A549 (cell line): Measurements from ENCODE around the gene RNU5D-1. TPM values are rescaled to one million over a fixed set of nuclear protein-coding genes. Genes with fewer than 3 reads are reported as not detected.

Source experiments
- ATAC-seq, 2 experiments: fragments of 200-7000 bp in 1 of 2; fragments of >200 bp in 1 of 2; cut with Nextera tagmentation in 1 of 2; cut with Tn5 transposase in 1 of 2; 3 replicates each; pipeline versions ENCODE4 v1.8.0 to v1.9.1; 2018 to 2020; ENCODE audit warnings: mild to moderate bottlenecking in 1 of 2, moderate library complexity in 1 of 2
- CTCF ChIA-PET: fragments of 300-600 bp; sonication (Branson Sonifier 250); formaldehyde crosslinking; extraction: SDS; loops from one replicate; lab custom pipeline; 2021; ENCODE audit warnings: antibody characterized with exemption, inconsistent platforms; lab: Yijun Ruan, JAX
- POLR2A ChIA-PET: fragments of 350-600 bp; formaldehyde crosslinking; extraction: SDS; loops from one replicate; lab custom pipeline; 2021; ENCODE audit warnings: antibody characterized with exemption, inconsistent platforms; lab: Yijun Ruan, JAX
- DNase-seq, 2 experiments: peaks; one replicate each; pipeline versions ENCODE4 v3.0.0 to v3.0.0-alpha.2; 2011 to 2016; ENCODE audit warnings: low read depth in 1 of 2, low spot score in 1 of 2
- FAIRE-seq: peaks from 2 replicates; lab custom pipeline; 2011; peaks lifted over from hg19 to GRCh38; lab: Jason Lieb, UNC
- H3K27ac ChIP-seq, 2 experiments: fragments of >200 bp; sonication (Bioruptor Twin); formaldehyde crosslinking; 3 replicates each; pipeline ENCODE4 v1.5.1; 2016 to 2017
- H3K4me1 ChIP-seq: fragments of >200 bp; sonication (Bioruptor Twin); formaldehyde crosslinking; 3 replicates; pipeline ENCODE4 v1.6.1; 2016
- H3K4me2 ChIP-seq: fragments of >200 bp; sonication (Bioruptor Twin); formaldehyde crosslinking; 3 replicates; pipeline ENCODE4 v1.6.1; 2016
- H3K4me3 ChIP-seq: fragments of >200 bp; sonication (Bioruptor Twin); formaldehyde crosslinking; 3 replicates; pipeline ENCODE4 v1.5.1; 2016
- H3K9me3 ChIP-seq: fragments of >200 bp; sonication (Bioruptor Twin); formaldehyde crosslinking; 3 replicates; pipeline ENCODE4 v1.6.1; 2016
- ATOH8 ChIP-seq: fragments of 250-450 bp; sonication (Bioruptor Pico); IDR thresholded peaks from 2 replicates; pipeline ENCODE4 v1.5.0; 2020; ENCODE audit warnings: low read depth, mild to moderate bottlenecking, moderate library complexity
- BCL3 ChIP-seq: fragments of >200 bp; sonication (Bioruptor Twin); formaldehyde crosslinking; IDR thresholded peaks from 3 replicates; pipeline ENCODE4 v1.6.1; 2016
- BHLHE40 ChIP-seq: IDR thresholded peaks from 2 replicates; pipeline ENCODE4 v1.6.1; 2012; ENCODE audit warnings: low read depth, low read length, inconsistent platforms
- CBX2 ChIP-seq: fragments of 200-600 bp; sonication (generic); IDR thresholded peaks from 2 replicates; pipeline ENCODE4 v1.6.1; 2016; ENCODE audit warnings: low read depth, mild to moderate bottlenecking, borderline replicate concordance
- CBX8 ChIP-seq: fragments of 200-600 bp; sonication (generic); IDR thresholded peaks from 2 replicates; pipeline ENCODE4 v1.6.1; 2016
- CHD4 ChIP-seq: fragments of 200-600 bp; sonication (generic); IDR thresholded peaks from 2 replicates; pipeline ENCODE4 v1.6.1; 2016; ENCODE audit warnings: antibody characterized with exemption, mild to moderate bottlenecking, borderline replicate concordance
- EHF ChIP-seq: fragments of 250-450 bp; sonication (Bioruptor Pico); IDR thresholded peaks from 2 replicates; pipeline ENCODE4 v1.5.0; 2020; ENCODE audit warnings: mild to moderate bottlenecking
- ELK1 ChIP-seq: fragments of 150-350 bp; IDR thresholded peaks from 2 replicates; pipeline ENCODE4 v1.6.1; 2014; ENCODE audit warnings: low read depth, mild to moderate bottlenecking, low read length
- EP300 ChIP-seq, 2 experiments: fragments of >200 bp; sonication (Bioruptor Twin); formaldehyde crosslinking; IDR thresholded peaks; 2 replicates in 1 of 2; 3 replicates in 1 of 2; pipeline ENCODE4 v1.6.1; 2016 to 2017
- ESRRA ChIP-seq: fragments of 150-350 bp; IDR thresholded peaks from 2 replicates; pipeline ENCODE4 v1.6.1; 2014; ENCODE audit warnings: mild to moderate bottlenecking, low read length, borderline replicate concordance
- HES2 ChIP-seq: fragments of >200 bp; sonication (Bioruptor Twin); formaldehyde crosslinking; IDR thresholded peaks from 2 replicates; pipeline ENCODE4 v1.6.1; 2016
- HEYL ChIP-seq: fragments of 250-450 bp; sonication (Bioruptor Pico); IDR thresholded peaks from 2 replicates; pipeline ENCODE4 v1.8.0; 2021; ENCODE audit warnings: mild to moderate bottlenecking, moderate library complexity
- HOXB5 ChIP-seq: fragments of 250-450 bp; sonication (Bioruptor Pico); IDR thresholded peaks from 2 replicates; pipeline ENCODE4 v1.5.0; 2020; ENCODE audit warnings: mild to moderate bottlenecking, moderate library complexity
- JUN ChIP-seq, 2 experiments: fragments of >200 bp; sonication (Bioruptor Twin); formaldehyde crosslinking; IDR thresholded peaks; 2 replicates in 1 of 2; 3 replicates in 1 of 2; pipeline ENCODE4 v1.6.1; 2016 to 2017
- MAFK ChIP-seq: fragments of 450-650 bp; IDR thresholded peaks from 2 replicates; pipeline ENCODE4 v1.6.1; 2014; ENCODE audit not compliant: partially characterized antibody
- MAZ ChIP-seq: fragments of 150-350 bp; IDR thresholded peaks from 2 replicates; pipeline ENCODE4 v1.6.1; 2014; ENCODE audit warnings: antibody characterized with exemption, low read depth, low read length, borderline replicate concordance
- MYC ChIP-seq: IDR thresholded peaks from 2 replicates; pipeline ENCODE4 v1.6.1; 2012; ENCODE audit warnings: mild to moderate bottlenecking, inconsistent platforms, low read length, improper control_type of control experiment, borderline replicate concordance
- NFE2L2 ChIP-seq: fragments of 150-350 bp; conservative IDR thresholded peaks from 2 replicates; pipeline ENCODE4 v1.6.1; 2014; ENCODE audit warnings: low read length
- NR3C1 ChIP-seq: fragments of >200 bp; sonication (Bioruptor Twin); formaldehyde crosslinking; IDR thresholded peaks from 3 replicates; pipeline ENCODE4 v1.6.1; 2017
- PBX3 ChIP-seq: IDR thresholded peaks from 2 replicates; pipeline ENCODE4 v1.6.1; 2012
- PHF8 ChIP-seq: fragments of 200-600 bp; sonication (generic); IDR thresholded peaks from 2 replicates; pipeline ENCODE4 v1.6.1; 2016; ENCODE audit warnings: low read depth, mild to moderate bottlenecking, antibody characterized with exemption, moderate library complexity, borderline replicate concordance
- POLR2AphosphoS2 ChIP-seq: conservative IDR thresholded peaks from 2 replicates; pipeline ENCODE4 v1.6.1; 2012; ENCODE audit warnings: low read length, improper control_type of control experiment, inconsistent platforms
- RAD21 ChIP-seq, 2 experiments: fragments of >200 bp in 1 of 2; sonication (Bioruptor Twin) in 1 of 2; formaldehyde crosslinking in 1 of 2; IDR thresholded peaks in 1 of 2; conservative IDR thresholded peaks in 1 of 2; 2 replicates in 1 of 2; 3 replicates in 1 of 2; pipeline ENCODE4 v1.6.1; 2012 to 2018; ENCODE audit warnings: inconsistent platforms in 1 of 2
- RCOR1 ChIP-seq: fragments of 150-350 bp; IDR thresholded peaks from 2 replicates; pipeline ENCODE4 v1.6.1; 2014; ENCODE audit warnings: antibody characterized with exemption, low read length, low read depth
- REST ChIP-seq: fragments of 200-600 bp; sonication (generic); IDR thresholded peaks from 2 replicates; pipeline ENCODE4 v1.6.1; 2016; ENCODE audit warnings: antibody characterized with exemption, mild to moderate bottlenecking, moderate library complexity
- SREBF2 ChIP-seq: fragments of 450-650 bp; IDR thresholded peaks from 2 replicates; pipeline ENCODE4 v1.6.1; 2014; ENCODE audit warnings: mild to moderate bottlenecking, moderate library complexity
- TP53 ChIP-seq: fragments of 250-450 bp; sonication (Bioruptor Pico); IDR thresholded peaks from 2 replicates; pipeline ENCODE4 v1.5.0; 2021; ENCODE audit warnings: mild to moderate bottlenecking, moderate library complexity
- ZC3H11A ChIP-seq: fragments of 450-650 bp; IDR thresholded peaks from 2 replicates; pipeline ENCODE4 v1.6.1; 2014; ENCODE audit warnings: antibody characterized with exemption, mild to moderate bottlenecking
- ZSCAN20 ChIP-seq: fragments of 250-450 bp; sonication (Bioruptor Pico); IDR thresholded peaks from 2 replicates; pipeline ENCODE4 v1.8.0; 2022; ENCODE audit warnings: mild to moderate bottlenecking, moderate library complexity
- WGBS: methylation state at CpG from one replicate; pipeline ENCODE4 v1.1.6; 2017; ENCODE audit errors: missing lambda C conversion rate; 5-methylcytosine and 5-hydroxymethylcytosine counted together
- polyA plus RNA-seq, 4 experiments: library from polyadenylated mRNA; depleted of rRNA in 3 of 4; stranded (reverse); fragments of >200 nt; fragmentation: RNase III in 1 of 4; extraction: RNeasy Plus Mini Kit Qiagen cat#74134 plus additional on column Dnase treatment in 1 of 4; gene quantifications; 2 replicates in 3 of 4; 3 replicates in 1 of 4; pipeline ENCODE4 v1.2.3, GENCODE V29; 2011 to 2017

The RNU5D-1 gene
- polyA plus RNA-seq, 2 of the 4 experiments (the other 2 are of a cell fraction) = not detected

GRCh38 chr1:44733365-44733764 lies 2.4 kb upstream of the RNU5D-1 start:
- no peak overlapping the region for H3K27ac ChIP-seq
- H3K4me3 ChIP-seq = no peak overlapping the region
- ChIA-PET POLR2A (interaction anchor here (5.0 kb wide), 1 partner anchor 12 kb away, joined by 137 read pairs; no protein-coding TSS in a partner anchor), CTCF (interaction anchor here (0.5 to 1.3 kb wide), 2 partner anchors 15 to 19 kb away, joined by 3 read pairs; no protein-coding TSS in a partner anchor)
- no peak overlapping the region for H3K4me2 ChIP-seq
- ATAC-seq (no peak), FAIRE-seq (no peak), DNase-seq (no peak)
- H3K9me3 ChIP-seq = no peaks in the 10 kb centered on the region
- H3K4me1 ChIP-seq = peaks cover 14% of the 10 kb centered on the region
- TF ChIP-seq CBX2 = no peak
- TF ChIP-seq ESRRA = no peak
- no peak for TF ChIP-seq HEYL (CRISPR knock-in tag)
- TF ChIP-seq BCL3 = no peak
- no peak for TF ChIP-seq MAFK
- TF ChIP-seq EP300 (IDR thresholded peaks at IDR 0.05) = no peak
- TF ChIP-seq EHF = no peak
- TF ChIP-seq HOXB5 (CRISPR knock-in tag) = no peak
- TF ChIP-seq PHF8 = no peak
- no peak for TF ChIP-seq REST
- no peak for TF ChIP-seq NR3C1
- TF ChIP-seq ELK1 = no peak
- no peak for TF ChIP-seq TP53
- no peak for TF ChIP-seq SREBF2
- no peak for TF ChIP-seq JUN (IDR thresholded peaks at IDR 0.05)
- no peak for TF ChIP-seq PBX3
- TF ChIP-seq MYC = no peak
- no peak for TF ChIP-seq MAZ
- 87% methylated on average over 1 of the region's 1 CpG for whole genome bisulfite sequencing

GRCh38 chr1:44724955-44725698 lies 5.8 kb downstream of the RNU5D-1 start:
- H3K4me1 ChIP-seq = peaks cover 13% of the 10 kb centered on the region; the same call in 2 of the 3 replicates
- POLR2A ChIA-PET = no interaction called here
- TF ChIP-seq HEYL (CRISPR knock-in tag) (no peak), NFE2L2 (no peak), CHD4 (no peak), CBX8 (no peak), MYC (no peak), HES2 (no peak), HOXB5 (CRISPR knock-in tag) (no peak), ZC3H11A (no peak), RCOR1 (no peak), ZSCAN20 (no peak), JUN (IDR thresholded peaks at IDR 0.05) (no peak), NR3C1 (no peak), ESRRA (no peak), ATOH8 (CRISPR knock-in tag) (no peak), POLR2AphosphoS2 (no peak), EHF (no peak), RAD21 (conservative IDR thresholded peaks at IDR 0.05 in 1 of 2, IDR thresholded peaks at IDR 0.05 in 1 of 2) (no peak), BHLHE40 (no peak)

More at GRCh38 chr1:44724955-44725698, 5.8 kb downstream of the RNU5D-1 start:
- DNase-seq = no peak
- no peak overlapping the region for H3K4me2 ChIP-seq
- no peaks in the 10 kb centered on the region for H3K9me3 ChIP-seq
- no peak for FAIRE-seq
- 92% methylated on average over 27 of the region's 27 CpGs for WGBS
- no peak overlapping the region for H3K27ac ChIP-seq
- H3K4me3 ChIP-seq = no peak overlapping the region
- ATAC-seq = no peak
- CTCF ChIA-PET = interaction anchor here (1.3 kb wide), 1 partner anchor 11 kb away, joined by 5 read pairs; no protein-coding TSS in a partner anchor
